Smooth muscle cell (in vitro differentiated cells): ENCODE measurements around the gene TTPAL. TPM values are rescaled to one million over a fixed set of nuclear protein-coding genes. Genes with fewer than 3 reads are reported as not detected.
A peak's percentile ranks its signal among the peaks of the same experiment; 100 is the strongest.

ENCODE experiments used
- DNase-seq: peaks from one replicate; lab custom pipeline; 2025; ENCODE audit not compliant: unreplicated experiment; lab: John Stamatoyannopoulos, UW
- H2AFZ ChIP-seq: fragments of 200-600 bp; sonication (generic); 2 replicates; pipeline ENCODE4 v1.6.0; 2016; ENCODE audit warnings: antibody characterized with exemption, low read depth, mild to moderate bottlenecking
- H3F3A ChIP-seq: fragments of 200-600 bp; sonication (generic); 2 replicates; pipeline ENCODE4 v1.6.0; 2017; ENCODE audit warnings: antibody characterized with exemption, low read depth
- H3K27ac ChIP-seq: fragments of 200-600 bp; sonication (generic); 2 replicates; pipeline ENCODE4 v1.5.1; 2016; ENCODE audit warnings: low read depth, mild to moderate bottlenecking
- H3K27me3 ChIP-seq: fragments of 200-600 bp; sonication (generic); 2 replicates; pipeline ENCODE4 v1.6.1; 2016; ENCODE audit warnings: low read depth, mild to moderate bottlenecking
- H3K36me3 ChIP-seq: fragments of 200-600 bp; sonication (generic); 2 replicates; pipeline ENCODE4 v1.5.1; 2016; ENCODE audit warnings: low read depth
- H3K4me1 ChIP-seq: fragments of 200-600 bp; sonication (generic); 2 replicates; pipeline ENCODE4 v1.5.1; 2016; ENCODE audit warnings: low read depth
- H3K4me2 ChIP-seq: fragments of 200-600 bp; sonication (generic); 2 replicates; pipeline ENCODE4 v1.6.0; 2016; ENCODE audit warnings: mild to moderate bottlenecking
- H3K4me3 ChIP-seq: fragments of 200-600 bp; sonication (generic); 2 replicates; pipeline ENCODE4 v1.5.1; 2016; ENCODE audit warnings: mild to moderate bottlenecking
- H3K79me2 ChIP-seq: fragments of 200-600 bp; sonication (generic); 2 replicates; pipeline ENCODE4 v1.6.0; 2016; ENCODE audit warnings: low read depth, mild to moderate bottlenecking
- H3K9ac ChIP-seq: fragments of 200-600 bp; sonication (generic); 2 replicates; pipeline ENCODE4 v1.6.0; 2016; ENCODE audit warnings: low read depth
- H3K9me3 ChIP-seq: fragments of 200-600 bp; sonication (generic); replicated peaks from 2 replicates; pipeline ENCODE4 v1.5.1; 2016; ENCODE audit warnings: low read depth
- H4K20me1 ChIP-seq: fragments of 200-600 bp; sonication (generic); 2 replicates; pipeline ENCODE4 v1.6.0; 2016; ENCODE audit warnings: low read depth
- WGBS: methylation state at CpG from one replicate; pipeline ENCODE4 v1.1.7; 2016; ENCODE audit warnings: low lambda C conversion rate; 5-methylcytosine and 5-hydroxymethylcytosine counted together
- polyA plus RNA-seq: library from polyadenylated mRNA; unstranded; fragments of >200 nt; fragmentation: Nextera tagmentation; extraction: Ambion mirVana; gene quantifications from 2 replicates; pipeline ENCODE4 v1.2.1, GENCODE V29; 2016
- total RNA-seq: library from RNA; depleted of rRNA; stranded (reverse); fragments of >200 nt; gene quantifications from 2 replicates; pipeline ENCODE4 v1.2.3, GENCODE V29; 2014
- TF ChIP-seq, protein P1 (sequence below): fragments of 200-600 bp; sonication (generic); IDR thresholded peaks from 2 replicates; pipeline ENCODE4 v1.5.1; 2017; ENCODE audit warnings: borderline replicate concordance, mild to moderate bottlenecking, antibody characterized with exemption; ENCODE audit not compliant: insufficient read depth, poor library complexity, severe bottlenecking

The TTPAL gene
- total and polyA plus RNA-seq, 2 experiments from 2014 or later: 5.6 to 5.8 TPM

GRCh38 chr20:44489931-44490330 is 14.3 kb downstream of the TTPAL start:
- Histone ChIP-seq H3K27me3 (no peaks in the 10 kb centered on the region), H3K27ac (no peak overlapping the region), H3K9me3 (no peaks in the 10 kb centered on the region), H3K4me3 (no peak overlapping the region), H3K36me3 (no peaks in the 10 kb centered on the region), H3K4me1 (no peaks in the 10 kb centered on the region), H4K20me1 (no peaks in the 10 kb centered on the region), H3K9ac (no peak overlapping the region), H2AFZ (no peak overlapping the region), H3F3A (peaks cover 3% of the 10 kb centered on the region), H3K4me2 (no peak overlapping the region), H3K79me2 (no peaks in the 10 kb centered on the region)
- DNase-seq: no peak
- WGBS: 91% methylated on average over 3 of the region's 3 CpGs
- TF ChIP-seq, protein P1, sequence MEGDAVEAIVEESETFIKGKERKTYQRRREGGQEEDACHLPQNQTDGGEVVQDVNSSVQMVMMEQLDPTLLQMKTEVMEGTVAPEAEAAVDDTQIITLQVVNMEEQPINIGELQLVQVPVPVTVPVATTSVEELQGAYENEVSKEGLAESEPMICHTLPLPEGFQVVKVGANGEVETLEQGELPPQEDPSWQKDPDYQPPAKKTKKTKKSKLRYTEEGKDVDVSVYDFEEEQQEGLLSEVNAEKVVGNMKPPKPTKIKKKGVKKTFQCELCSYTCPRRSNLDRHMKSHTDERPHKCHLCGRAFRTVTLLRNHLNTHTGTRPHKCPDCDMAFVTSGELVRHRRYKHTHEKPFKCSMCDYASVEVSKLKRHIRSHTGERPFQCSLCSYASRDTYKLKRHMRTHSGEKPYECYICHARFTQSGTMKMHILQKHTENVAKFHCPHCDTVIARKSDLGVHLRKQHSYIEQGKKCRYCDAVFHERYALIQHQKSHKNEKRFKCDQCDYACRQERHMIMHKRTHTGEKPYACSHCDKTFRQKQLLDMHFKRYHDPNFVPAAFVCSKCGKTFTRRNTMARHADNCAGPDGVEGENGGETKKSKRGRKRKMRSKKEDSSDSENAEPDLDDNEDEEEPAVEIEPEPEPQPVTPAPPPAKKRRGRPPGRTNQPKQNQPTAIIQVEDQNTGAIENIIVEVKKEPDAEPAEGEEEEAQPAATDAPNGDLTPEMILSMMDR: no peak

DNA sequence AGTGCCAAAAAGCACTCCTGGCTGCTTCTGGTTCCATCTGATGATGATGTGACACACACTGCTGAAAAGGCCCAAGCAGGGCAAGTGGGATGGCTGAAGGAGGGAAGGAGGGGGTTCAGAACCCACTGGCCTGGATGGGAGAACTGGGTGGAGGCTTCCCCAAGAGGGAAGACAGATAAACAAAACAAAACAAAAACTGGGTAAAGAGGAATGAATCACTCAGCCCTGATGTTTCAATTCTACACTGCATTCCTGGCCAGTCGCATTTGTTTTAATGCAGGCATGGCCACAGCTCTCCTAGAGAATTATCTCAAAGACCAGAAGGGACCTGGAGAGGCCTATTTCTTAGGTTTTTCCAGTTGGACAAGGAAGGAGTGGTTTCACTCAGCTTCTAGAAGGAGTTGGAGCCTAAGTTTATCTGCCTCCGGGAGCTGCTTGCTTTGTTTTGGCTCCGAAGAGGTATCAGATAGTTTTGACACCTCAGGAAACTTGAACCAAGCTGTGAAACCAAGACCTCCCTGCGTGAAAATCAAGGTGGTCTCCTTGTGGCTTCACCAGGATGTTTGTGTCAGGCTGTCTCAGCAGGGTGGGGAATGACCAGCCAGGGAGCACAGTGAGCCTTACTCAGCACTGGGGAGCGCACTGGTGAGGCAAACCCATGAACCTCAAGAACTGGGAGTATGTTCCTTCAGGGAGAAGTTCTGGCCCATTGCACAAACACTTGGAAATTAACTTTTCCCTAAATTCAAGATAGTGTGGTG is 16.1 kb downstream of the TTPAL start:
- Histone ChIP-seq H2AFZ (no peak overlapping the region), H3K27ac (peak overlapping the region; percentile 98), H3K4me1 (peaks cover 4% of the 10 kb centered on the region), H3K27me3 (no peaks in the 10 kb centered on the region), H3K4me3 (no peak overlapping the region), H4K20me1 (no peaks in the 10 kb centered on the region), H3K9ac (peak overlapping the region; percentile 64), H3K9me3 (no peaks in the 10 kb centered on the region), H3K4me2 (no peak overlapping the region), H3K79me2 (no peaks in the 10 kb centered on the region), H3K36me3 (no peaks in the 10 kb centered on the region), H3F3A (peaks cover 2% of the 10 kb centered on the region)
- TF ChIP-seq, protein P1: no peak
- DNase-seq: no peak
- WGBS: 75% methylated on average over 5 of the region's 5 CpGs

GRCh38 chr20:44494266-44494665 is 18.6 kb downstream of the TTPAL start:
- Histone ChIP-seq H3K4me3 (no peak overlapping the region), H3K4me1 (peaks cover 4% of the 10 kb centered on the region), H3K27ac (peak overlapping the region; percentile 98), H2AFZ (no peak overlapping the region), H3K36me3 (no peaks in the 10 kb centered on the region), H4K20me1 (no peaks in the 10 kb centered on the region), H3F3A (no peaks in the 10 kb centered on the region), H3K9ac (peak overlapping the region; percentile 90), H3K4me2 (no peak overlapping the region), H3K27me3 (no peaks in the 10 kb centered on the region), H3K9me3 (no peaks in the 10 kb centered on the region), H3K79me2 (no peaks in the 10 kb centered on the region)
- WGBS: 95% methylated on average over 1 of the region's 1 CpG
- TF ChIP-seq, protein P1: no peak
- no peak for DNase-seq

GRCh38 chr20:44494681-44495080 is 19.0 kb downstream of the TTPAL start:
- Histone ChIP-seq H3K4me2 (no peak overlapping the region), H3K9ac (peak overlapping the region; percentile 90)

More at GRCh38 chr20:44494681-44495080, 19.0 kb downstream of the TTPAL start:
- no peaks in the 10 kb centered on the region for H3F3A ChIP-seq
- H3K9me3 ChIP-seq: no peaks in the 10 kb centered on the region
- no peak overlapping the region for H2AFZ ChIP-seq
- 97% methylated on average over 3 of the region's 3 CpGs for WGBS
- no peaks in the 10 kb centered on the region for H3K79me2 ChIP-seq
- no peaks in the 10 kb centered on the region for H3K36me3 ChIP-seq
- no peak overlapping the region for H3K4me3 ChIP-seq
- H4K20me1 ChIP-seq: no peaks in the 10 kb centered on the region
- TF ChIP-seq, protein P1: no peak
- H3K27ac ChIP-seq: peak overlapping the region; percentile 98
- no peak for DNase-seq
- H3K4me1 ChIP-seq: peaks cover 4% of the 10 kb centered on the region
- no peaks in the 10 kb centered on the region for H3K27me3 ChIP-seq
